Keratinocyte (primary cell): ENCODE measurements around the gene COX6B2. TPM values are rescaled to one million over a fixed set of nuclear protein-coding genes. Genes with fewer than 3 reads are reported as not detected.

ENCODE experiments used
- DNase-seq: peaks from one replicate; pipeline ENCODE4 v3.0.0-alpha.2; 2011; ENCODE audit warnings: low read depth, missing footprints, low spot score
- FAIRE-seq: peaks from 2 replicates; lab custom pipeline; 2011; peaks lifted over from hg19 to GRCh38; lab: Jason Lieb, UNC
- H2AFZ ChIP-seq: 2 replicates; pipeline ENCODE4 v1.6.0; 2012; ENCODE audit warnings: low read length, control low read depth, inconsistent platforms; ENCODE audit not compliant: control insufficient read depth
- H3K27ac ChIP-seq: 2 replicates; pipeline ENCODE4 v1.5.1; 2011; ENCODE audit warnings: low read length; ENCODE audit not compliant: control insufficient read depth, insufficient read depth
- H3K27me3 ChIP-seq: 3 replicates; pipeline ENCODE4 v1.6.0; 2011; ENCODE audit warnings: low read length; ENCODE audit not compliant: control insufficient read depth, insufficient read depth; ENCODE audit errors: extremely low read depth
- H3K36me3 ChIP-seq, 2 experiments: 2 replicates in 1 of 2; 3 replicates in 1 of 2; pipeline ENCODE4 v1.5.1; 2011; ENCODE audit warnings: low read length in 2 of 2, mild to moderate bottlenecking in 1 of 2; ENCODE audit not compliant: control insufficient read depth in 2 of 2, insufficient read depth in 2 of 2; ENCODE audit errors: extremely low read depth in 1 of 2
- H3K4me1 ChIP-seq: 3 replicates; pipeline ENCODE4 v1.5.1; 2011; ENCODE audit warnings: low read length; ENCODE audit not compliant: control insufficient read depth, insufficient read depth; ENCODE audit errors: extremely low read depth
- H3K4me2 ChIP-seq: 3 replicates; pipeline ENCODE4 v1.6.0; 2011; ENCODE audit warnings: low read depth, low read length; ENCODE audit not compliant: control insufficient read depth, insufficient read depth; ENCODE audit errors: extremely low read depth
- H3K4me3 ChIP-seq, 3 experiments: fragments of 200-600 bp in 1 of 3; sonication (generic) in 1 of 3; 2 replicates in 2 of 3; 3 replicates in 1 of 3; pipeline ENCODE4 v1.5.1; 2011 to 2016; ENCODE audit warnings: low read length in 3 of 3, mild to moderate bottlenecking in 3 of 3, control low read depth in 2 of 3, inconsistent platforms in 1 of 3, low read depth in 1 of 3, mixed read lengths in 1 of 3, mixed run types in 1 of 3, moderate library complexity in 1 of 3; ENCODE audit not compliant: control insufficient read depth in 2 of 3, insufficient read depth in 2 of 3; ENCODE audit errors: extremely low read depth in 1 of 3
- H3K79me2 ChIP-seq: 2 replicates; pipeline ENCODE4 v1.6.0; 2012; ENCODE audit warnings: low read length; ENCODE audit not compliant: control insufficient read depth, insufficient read depth
- H3K9ac ChIP-seq: 3 replicates; pipeline ENCODE4 v1.6.0; 2011; ENCODE audit warnings: low read length; ENCODE audit not compliant: control insufficient read depth, insufficient read depth; ENCODE audit errors: extremely low read depth
- H3K9me1 ChIP-seq: 3 replicates; pipeline ENCODE4 v1.6.0; 2011; ENCODE audit warnings: low read length; ENCODE audit not compliant: control insufficient read depth, insufficient read depth; ENCODE audit errors: extremely low read depth
- H3K9me3 ChIP-seq: 2 replicates; pipeline ENCODE4 v1.5.1; 2012; ENCODE audit warnings: low read depth, low read length; ENCODE audit not compliant: control insufficient read depth
- H4K20me1 ChIP-seq: 3 replicates; pipeline ENCODE4 v1.6.0; 2011; ENCODE audit warnings: low read length; ENCODE audit not compliant: control insufficient read depth, insufficient read depth; ENCODE audit errors: extremely low read depth
- CTCF ChIP-seq, 3 experiments: IDR thresholded peaks in 1 of 3; conservative IDR thresholded peaks in 1 of 3; optimal IDR thresholded peaks in 1 of 3; 2 replicates in 2 of 3; 3 replicates in 1 of 3; pipeline versions ENCODE3 to v1.5.1; 2011; ENCODE audit warnings: low read length in 3 of 3, mild to moderate bottlenecking in 3 of 3, moderate library complexity in 2 of 3, control low read depth in 1 of 3, inconsistent platforms in 1 of 3; ENCODE audit not compliant: insufficient read depth in 2 of 3; ENCODE audit errors: extremely low read depth in 1 of 3
- EZH2 ChIP-seq: IDR thresholded peaks from one replicate; pipeline ENCODE4 v1.6.1; 2012; ENCODE audit warnings: inconsistent platforms, mild to moderate bottlenecking, low read length, moderate library complexity
- dilution Hi-C: fragments of 300-500 bp; cut with MboI; formaldehyde crosslinking; loops from one replicate; pipeline ENCODE4 v1.7.0; 2020; ENCODE audit warnings: low sequenced_read_pairs; ENCODE audit not compliant: extremely low pct_ligation_motif_present
- polyA plus RNA-seq, 5 experiments: library from polyadenylated mRNA; depleted of rRNA in 3 of 5; stranded (reverse) in 3 of 5; stranded (forward) in 1 of 5; unstranded in 1 of 5; fragments of >200 nt; gene quantifications; 1 replicate in 1 of 5; 2 replicates in 3 of 5; 3 replicates in 1 of 5; pipeline versions ENCODE4 v1.2.1 to v1.2.3, GENCODE V29; 2011 to 2012; ENCODE audit warnings: missing spikeins in 2 of 5, low read depth in 1 of 5, low replicate concordance in 1 of 5

The COX6B2 gene
- polyA plus RNA-seq, 1 donor (not counting 4 experiments of a cell fraction or from before 2014, with no cell fraction given), result 1.4 TPM

- no peaks in the 10 kb centered on the region for H3K27me3 ChIP-seq
- no peaks in the 10 kb centered on the region for H3K36me3 ChIP-seq
- FAIRE-seq (no peak), DNase-seq (no peak)
- H3K4me3 ChIP-seq, result no peak overlapping the region
- H3K9ac ChIP-seq, result no peak overlapping the region
- dilution Hi-C loops, result no loop called here
- no peaks in the 10 kb centered on the region for H3K79me2 ChIP-seq
- TF ChIP-seq EZH2 (no peak), CTCF (optimal IDR thresholded peaks at IDR 0.05 in 1 of 3, IDR thresholded peaks at IDR 0.05 in 1 of 3, conservative IDR thresholded peaks at IDR 0.05 in 1 of 3; ENCODE audit: extremely low read depth in 1 of 3, insufficient read depth in 2 of 3, low read length in 3 of 3) (no peak)
- no peak overlapping the region for H3K4me2 ChIP-seq
- no peak overlapping the region for H3K27ac ChIP-seq
- no peak overlapping the region for H2AFZ ChIP-seq
- H3K9me3 ChIP-seq, result no peaks in the 10 kb centered on the region
- peaks cover 6% of the 10 kb centered on the region for H3K4me1 ChIP-seq
- no peaks in the 10 kb centered on the region for H4K20me1 ChIP-seq
- no peaks in the 10 kb centered on the region for H3K9me1 ChIP-seq
These were observed 42.7 kb downstream of the COX6B2 start for GRCh38 chr19:55311797-55312196.

- H3K4me1 ChIP-seq, result peaks cover 6% of the 10 kb centered on the region
- dilution Hi-C loops, result no loop called here
- H2AFZ ChIP-seq, result no peak overlapping the region
- H3K9me3 ChIP-seq, result no peaks in the 10 kb centered on the region
- H3K36me3 ChIP-seq, result no peaks in the 10 kb centered on the region
- H3K9ac ChIP-seq, result no peak overlapping the region
- FAIRE-seq (no peak), DNase-seq (no peak)
- H3K4me3 ChIP-seq, result no peak overlapping the region
- no peaks in the 10 kb centered on the region for H3K79me2 ChIP-seq
- no peak overlapping the region for H3K4me2 ChIP-seq
- TF ChIP-seq CTCF (optimal IDR thresholded peaks at IDR 0.05 in 1 of 3, IDR thresholded peaks at IDR 0.05 in 1 of 3, conservative IDR thresholded peaks at IDR 0.05 in 1 of 3; ENCODE audit: extremely low read depth in 1 of 3, insufficient read depth in 2 of 3, low read length in 3 of 3) (no peak), EZH2 (no peak)
- H3K27ac ChIP-seq, result no peak overlapping the region
- no peaks in the 10 kb centered on the region for H4K20me1 ChIP-seq
- H3K27me3 ChIP-seq, result no peaks in the 10 kb centered on the region
- no peaks in the 10 kb centered on the region for H3K9me1 ChIP-seq
These were observed 43.1 kb downstream of the COX6B2 start for GRCh38 chr19:55311397-55311796.
